VCaP (cell line): ENCODE results near the gene TUBGCP4.
"Not testable (repeated sequence)": the region's sequence is repeated elsewhere in the genome, so short reads cannot be mapped to it uniquely, and the experiment has no call there.

ENCODE experiments used
- H3K27ac ChIP-seq: fragments of 450-650 bp; 2 replicates; pipeline ENCODE4 v1.5.1; 2017
- TF ChIP-seq, protein P1 (sequence below): fragments of 450-650 bp; conservative IDR thresholded peaks from 2 replicates; pipeline ENCODE4 v1.5.1; 2017; ENCODE audit warnings: mild to moderate bottlenecking, moderate library complexity

Gene TUBGCP4

DNA sequence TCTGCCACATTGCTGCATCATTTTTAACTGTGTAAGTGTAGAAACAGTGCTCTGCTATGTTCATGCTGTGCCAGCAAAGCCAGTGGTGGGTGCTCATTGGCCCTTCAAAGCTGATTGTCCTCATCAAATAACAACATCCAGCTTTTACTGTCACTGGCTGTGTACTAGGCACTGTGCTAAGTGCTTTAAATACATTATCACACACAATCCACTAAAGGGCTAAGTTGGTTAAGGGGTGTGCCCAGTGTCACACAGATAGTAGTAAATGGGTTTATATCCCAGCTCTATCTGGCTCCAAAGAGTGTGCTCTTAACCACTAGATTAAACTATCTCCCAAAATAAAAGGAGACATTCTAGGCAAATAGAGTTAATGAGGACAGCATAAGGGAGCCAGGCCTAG lies 7.7 kb downstream of the TUBGCP4 start:
- no peak overlapping the region for H3K27ac ChIP-seq
- TF ChIP-seq, protein P1, sequence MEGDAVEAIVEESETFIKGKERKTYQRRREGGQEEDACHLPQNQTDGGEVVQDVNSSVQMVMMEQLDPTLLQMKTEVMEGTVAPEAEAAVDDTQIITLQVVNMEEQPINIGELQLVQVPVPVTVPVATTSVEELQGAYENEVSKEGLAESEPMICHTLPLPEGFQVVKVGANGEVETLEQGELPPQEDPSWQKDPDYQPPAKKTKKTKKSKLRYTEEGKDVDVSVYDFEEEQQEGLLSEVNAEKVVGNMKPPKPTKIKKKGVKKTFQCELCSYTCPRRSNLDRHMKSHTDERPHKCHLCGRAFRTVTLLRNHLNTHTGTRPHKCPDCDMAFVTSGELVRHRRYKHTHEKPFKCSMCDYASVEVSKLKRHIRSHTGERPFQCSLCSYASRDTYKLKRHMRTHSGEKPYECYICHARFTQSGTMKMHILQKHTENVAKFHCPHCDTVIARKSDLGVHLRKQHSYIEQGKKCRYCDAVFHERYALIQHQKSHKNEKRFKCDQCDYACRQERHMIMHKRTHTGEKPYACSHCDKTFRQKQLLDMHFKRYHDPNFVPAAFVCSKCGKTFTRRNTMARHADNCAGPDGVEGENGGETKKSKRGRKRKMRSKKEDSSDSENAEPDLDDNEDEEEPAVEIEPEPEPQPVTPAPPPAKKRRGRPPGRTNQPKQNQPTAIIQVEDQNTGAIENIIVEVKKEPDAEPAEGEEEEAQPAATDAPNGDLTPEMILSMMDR: no peak

DNA sequence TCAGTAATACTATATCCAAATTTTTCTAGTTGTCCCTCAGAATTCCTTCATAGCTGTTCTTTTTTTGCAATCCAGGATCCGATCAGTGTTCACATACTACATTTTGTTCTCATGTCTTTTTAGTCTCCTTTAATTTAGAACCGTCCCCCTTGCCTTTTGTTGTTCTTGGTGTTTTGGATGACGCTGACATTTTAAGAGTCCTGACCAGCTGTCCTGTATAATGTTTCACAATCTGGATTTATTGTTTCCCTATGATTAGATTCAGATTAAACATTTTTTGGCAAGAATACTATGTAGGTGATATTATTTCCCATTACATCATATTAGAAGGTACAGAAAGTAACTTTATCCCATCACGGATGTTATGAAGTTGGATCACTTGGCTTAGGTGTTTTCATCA lies 11.4 kb downstream of the TUBGCP4 start:
- H3K27ac ChIP-seq: no peak overlapping the region
- TF ChIP-seq, protein P1: no peak

DNA sequence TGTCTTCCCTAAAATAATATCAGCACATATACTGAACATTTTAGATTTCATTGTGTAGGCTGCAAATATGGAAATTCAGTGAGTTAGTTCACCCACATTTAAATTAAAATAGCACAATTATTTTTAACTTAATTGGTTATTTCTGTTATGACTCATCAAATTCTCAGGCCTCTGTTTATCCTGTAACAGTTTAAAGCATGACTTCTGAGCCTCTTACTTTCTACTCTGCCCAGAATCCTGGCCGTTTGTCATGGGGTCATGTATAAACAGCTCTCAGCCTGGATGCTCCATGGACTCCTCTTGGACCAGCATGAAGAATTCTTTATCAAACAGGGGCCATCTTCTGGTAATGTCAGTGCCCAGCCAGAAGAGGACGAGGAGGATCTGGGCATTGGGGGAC lies 12.2 kb downstream of the TUBGCP4 start:
- TF ChIP-seq, protein P1: no peak
- H3K27ac ChIP-seq: no peak overlapping the region

DNA sequence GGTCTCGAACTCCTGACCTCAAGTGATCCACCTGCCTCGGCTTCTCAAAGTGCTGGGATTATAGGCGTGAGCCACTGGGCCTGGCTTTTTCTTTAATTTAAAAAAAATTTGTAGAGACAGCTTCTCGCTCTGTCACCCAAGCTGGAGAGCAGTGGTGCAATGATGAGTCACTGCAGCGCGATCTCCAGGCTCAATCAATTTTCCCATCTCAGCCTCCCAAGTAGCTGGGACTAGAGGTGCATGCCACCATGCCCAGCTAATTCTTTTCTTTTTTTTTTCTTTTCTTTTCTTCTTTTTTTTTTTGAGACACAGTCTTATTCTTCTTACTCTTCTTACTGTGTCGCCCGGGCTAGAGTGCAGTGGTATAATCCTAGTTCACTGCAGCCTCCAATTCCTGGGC lies 19.8 kb downstream of the TUBGCP4 start:
- TF ChIP-seq, protein P1: no peak
- no peak overlapping the region for H3K27ac ChIP-seq

DNA sequence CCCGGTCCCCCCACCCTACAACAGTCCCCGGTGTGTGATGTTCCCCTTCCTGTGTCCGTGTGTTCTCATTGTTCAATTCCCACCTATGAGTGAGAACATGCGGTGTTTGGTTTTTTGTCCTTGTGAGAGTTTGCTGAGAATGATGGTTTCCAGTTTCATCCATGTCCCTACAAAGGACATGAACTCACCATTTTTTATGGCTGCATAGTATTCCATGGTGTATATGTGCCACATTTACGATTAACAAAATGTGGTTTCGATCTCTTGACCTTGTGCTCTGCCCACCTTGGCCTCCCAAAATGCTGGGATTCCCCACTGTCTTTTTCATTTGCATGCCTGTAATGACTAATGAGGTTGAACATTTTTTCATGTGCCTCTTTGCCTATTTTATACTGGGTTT lies 22.7 kb downstream of the TUBGCP4 start:
- H3K27ac ChIP-seq: not testable (repeated sequence)

DNA sequence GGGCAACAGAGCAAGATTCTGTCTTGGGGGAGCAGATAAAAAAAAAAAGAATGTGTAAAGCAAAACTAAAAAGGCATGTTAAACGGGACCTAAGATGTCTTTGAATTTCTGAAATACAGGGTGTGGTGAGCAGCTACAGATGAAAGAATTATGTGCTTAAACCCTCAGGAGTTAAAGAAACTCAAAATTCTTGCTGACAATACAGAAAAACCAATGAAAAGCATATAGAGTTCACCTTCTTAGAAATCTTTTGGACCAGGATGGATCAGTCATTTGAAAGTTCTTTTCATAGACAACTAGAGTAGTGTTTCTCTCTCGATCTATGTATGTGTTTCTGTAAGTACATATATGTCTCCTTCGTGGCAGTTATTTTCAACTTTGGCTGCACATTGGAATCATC lies 31.4 kb downstream of the TUBGCP4 start:
- peak overlapping the region; percentile 66; the same call in 1 of the 2 replicates for H3K27ac ChIP-seq
- TF ChIP-seq, protein P1: no peak

DNA sequence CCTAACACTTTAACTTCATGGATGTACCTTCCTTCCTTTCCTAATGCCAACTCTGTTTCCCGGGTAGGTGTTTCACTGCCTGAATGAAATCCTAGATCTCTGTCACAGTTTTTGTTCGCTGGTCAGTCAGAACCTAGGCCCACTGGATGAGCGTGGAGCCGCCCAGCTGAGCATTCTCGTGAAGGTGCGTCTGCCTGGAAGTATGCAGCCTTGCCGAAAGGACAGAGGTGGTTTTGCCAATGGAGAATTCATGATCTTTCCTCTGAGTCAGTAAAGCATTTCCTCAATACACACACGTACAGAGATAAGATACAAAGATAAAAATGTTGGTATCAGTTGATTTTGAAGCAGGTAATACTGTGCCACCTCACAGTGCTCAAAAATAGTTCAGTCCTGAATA lies 32.7 kb downstream of the TUBGCP4 start:
- H3K27ac ChIP-seq: peak overlapping the region; percentile 66
- TF ChIP-seq, protein P1: no peak

DNA sequence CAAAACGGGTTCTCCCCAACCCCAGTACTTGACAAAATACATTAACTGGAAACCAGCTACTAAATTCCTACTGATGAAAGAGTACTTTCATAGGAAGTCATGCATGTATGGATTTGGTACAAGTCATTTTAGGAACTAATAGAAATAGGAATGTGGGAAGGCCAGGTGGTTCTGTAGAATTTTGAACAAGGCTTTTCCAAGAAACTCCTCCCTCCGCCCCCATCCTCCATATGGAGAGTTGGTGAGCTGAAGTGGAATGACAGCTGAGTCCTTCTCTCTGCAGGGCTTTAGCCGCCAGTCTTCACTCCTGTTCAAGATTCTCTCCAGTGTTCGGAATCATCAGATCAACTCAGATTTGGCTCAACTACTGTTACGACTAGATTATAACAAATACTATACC lies 33.2 kb downstream of the TUBGCP4 start:
- TF ChIP-seq, protein P1: no peak
- peak overlapping the region; percentile 66 for H3K27ac ChIP-seq
